Skeletal muscle satellite cell (primary cell): ENCODE results near the gene CCDC195.
"Not testable (repeated sequence)": the region's sequence is repeated elsewhere in the genome, so short reads cannot be mapped to it uniquely, and the experiment has no call there.

ENCODE experiments used
- H3K27me3 ChIP-seq: 2 replicates; pipeline ENCODE4 v1.7.0; 2013; ENCODE audit warnings: low read length; ENCODE audit not compliant: control insufficient read depth, insufficient read depth
- H3K36me3 ChIP-seq: 2 replicates; pipeline ENCODE4 v1.7.0; 2013; ENCODE audit warnings: mild to moderate bottlenecking, control low read depth, low read length; ENCODE audit not compliant: insufficient read depth
- H3K4me1 ChIP-seq: 2 replicates; pipeline ENCODE4 v1.7.0; 2013; ENCODE audit warnings: low read length; ENCODE audit not compliant: control insufficient read depth, insufficient read depth
- H3K4me2 ChIP-seq: 2 replicates; pipeline ENCODE4 v1.7.0; 2013; ENCODE audit warnings: mild to moderate bottlenecking, low read length
- H3K4me3 ChIP-seq: 2 replicates; pipeline ENCODE4 v1.7.0; 2013; ENCODE audit warnings: low read length
- H3K9ac ChIP-seq: 2 replicates; pipeline ENCODE4 v1.7.0; 2013; ENCODE audit warnings: mild to moderate bottlenecking, low read depth, low read length, moderate library complexity
- H3K9me3 ChIP-seq: replicated peaks from 2 replicates; pipeline ENCODE4 v1.7.0; 2013; ENCODE audit warnings: mild to moderate bottlenecking, control low read depth, low read length

Gene CCDC195

GRCh38 chr2:224688997-224689396, 27.2 kb downstream of the CCDC195 start:
- no peaks in the 10 kb centered on the region for H3K4me1 ChIP-seq
- H3K36me3 ChIP-seq, result no peaks in the 10 kb centered on the region
- no peaks in the 10 kb centered on the region for H3K9me3 ChIP-seq
- H3K9ac ChIP-seq, result no peak overlapping the region
- no peak overlapping the region for H3K4me2 ChIP-seq
- H3K4me3 ChIP-seq, result no peak overlapping the region
- no peaks in the 10 kb centered on the region for H3K27me3 ChIP-seq

DNA sequence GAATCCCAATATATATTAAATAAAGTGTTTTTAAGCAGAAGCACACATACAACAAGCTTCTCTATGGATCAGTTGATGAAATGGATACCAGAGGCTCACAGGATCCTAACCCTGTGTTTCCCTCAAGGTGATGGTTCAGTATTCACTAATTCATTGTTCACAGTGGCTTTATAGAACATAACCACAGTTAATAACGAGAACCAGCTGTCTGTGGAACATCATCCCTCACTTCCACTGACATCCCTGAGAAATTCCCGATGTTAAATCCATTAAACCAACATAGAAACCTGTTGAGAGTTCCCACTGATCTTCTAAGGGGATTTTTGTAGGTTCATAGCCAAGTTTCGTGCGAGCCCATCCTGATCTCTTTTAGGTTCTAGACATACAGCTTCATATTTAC, 29.0 kb downstream of the CCDC195 start:
- H3K36me3 ChIP-seq, result no peaks in the 10 kb centered on the region
- H3K4me2 ChIP-seq, result no peak overlapping the region
- H3K4me3 ChIP-seq, result no peak overlapping the region
- H3K4me1 ChIP-seq, result no peaks in the 10 kb centered on the region
- H3K9ac ChIP-seq, result no peak overlapping the region
- no peaks in the 10 kb centered on the region for H3K9me3 ChIP-seq
- no peaks in the 10 kb centered on the region for H3K27me3 ChIP-seq

GRCh38 chr2:224685121-224685520, 31.0 kb downstream of the CCDC195 start:
- H3K36me3 ChIP-seq, result no peaks in the 10 kb centered on the region
- H3K4me3 ChIP-seq, result no peak overlapping the region
- H3K4me1 ChIP-seq, result no peaks in the 10 kb centered on the region
- no peaks in the 10 kb centered on the region for H3K9me3 ChIP-seq
- H3K4me2 ChIP-seq, result no peak overlapping the region
- H3K27me3 ChIP-seq, result no peaks in the 10 kb centered on the region
- no peak overlapping the region for H3K9ac ChIP-seq

DNA sequence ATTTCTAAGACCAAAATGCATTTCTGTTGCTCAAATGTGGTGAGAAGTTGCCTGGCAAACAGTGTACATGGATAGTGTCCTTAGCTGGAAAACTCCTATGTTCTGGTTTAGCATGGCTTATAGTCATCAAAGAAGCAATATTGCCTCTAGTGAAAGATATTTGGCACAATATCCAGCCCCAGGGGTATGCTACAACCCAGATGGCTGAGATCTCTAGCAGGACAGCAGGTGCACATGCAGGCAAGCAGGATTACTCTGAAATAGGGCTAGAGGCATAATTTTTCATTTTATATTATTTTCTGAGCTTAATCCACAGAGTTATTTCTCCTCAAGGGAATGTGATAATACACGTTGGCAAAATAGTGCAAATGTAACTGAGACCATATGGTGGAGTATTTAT, 34.0 kb downstream of the CCDC195 start:
- H3K9ac ChIP-seq, result no peak overlapping the region
- H3K27me3 ChIP-seq, result no peaks in the 10 kb centered on the region
- H3K4me3 ChIP-seq, result no peak overlapping the region
- no peaks in the 10 kb centered on the region for H3K9me3 ChIP-seq
- peaks cover 17% of the 10 kb centered on the region for H3K4me1 ChIP-seq
- H3K36me3 ChIP-seq, result no peaks in the 10 kb centered on the region
- H3K4me2 ChIP-seq, result no peak overlapping the region

DNA sequence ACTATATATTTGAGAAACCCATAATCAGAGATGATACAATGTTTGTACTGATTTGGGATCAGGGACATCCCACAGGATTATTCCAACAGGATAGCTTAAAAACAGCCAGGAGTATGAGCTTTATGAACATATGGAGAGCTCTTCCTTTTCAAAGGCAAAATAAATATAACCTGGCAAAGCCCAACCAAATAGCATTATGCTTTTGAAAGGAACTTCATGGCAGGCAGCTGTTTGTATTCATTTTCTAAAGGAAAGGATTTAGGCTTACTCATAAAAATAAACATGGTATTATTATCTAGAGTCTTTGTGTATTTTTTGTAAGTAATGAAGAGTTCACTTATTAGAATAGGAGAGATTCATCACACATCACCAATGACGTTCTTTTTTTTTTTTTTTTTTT, 44.4 kb downstream of the CCDC195 start:
- Histone ChIP-seq H3K9ac (no peak overlapping the region), H3K4me1 (no peaks in the 10 kb centered on the region), H3K27me3 (no peaks in the 10 kb centered on the region), H3K9me3 (no peaks in the 10 kb centered on the region), H3K36me3 (no peaks in the 10 kb centered on the region), H3K4me3 (no peak overlapping the region), H3K4me2 (no peak overlapping the region)

DNA sequence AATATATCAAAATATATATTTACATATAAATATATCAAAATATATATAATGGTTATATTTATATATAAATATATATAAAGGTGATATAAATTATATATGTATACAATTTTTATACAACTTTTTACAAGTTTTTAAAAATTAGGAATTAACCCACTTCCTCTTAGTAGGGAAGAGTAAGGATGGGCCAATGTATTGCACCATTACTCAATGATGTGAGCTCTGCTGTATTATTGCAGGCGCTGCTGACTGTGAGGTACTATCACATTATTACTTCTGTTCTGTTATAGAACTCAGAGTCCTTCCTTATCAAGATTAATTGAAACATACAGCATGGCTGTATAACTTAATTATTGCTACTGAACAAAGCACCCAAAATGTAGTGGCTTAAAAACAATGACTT, 46.0 kb downstream of the CCDC195 start:
- Histone ChIP-seq H3K27me3 (no peaks in the 10 kb centered on the region), H3K9ac (no peak overlapping the region), H3K9me3 (no peaks in the 10 kb centered on the region), H3K36me3 (no peaks in the 10 kb centered on the region), H3K4me3 (no peak overlapping the region), H3K4me1 (no peaks in the 10 kb centered on the region), H3K4me2 (no peak overlapping the region)

DNA sequence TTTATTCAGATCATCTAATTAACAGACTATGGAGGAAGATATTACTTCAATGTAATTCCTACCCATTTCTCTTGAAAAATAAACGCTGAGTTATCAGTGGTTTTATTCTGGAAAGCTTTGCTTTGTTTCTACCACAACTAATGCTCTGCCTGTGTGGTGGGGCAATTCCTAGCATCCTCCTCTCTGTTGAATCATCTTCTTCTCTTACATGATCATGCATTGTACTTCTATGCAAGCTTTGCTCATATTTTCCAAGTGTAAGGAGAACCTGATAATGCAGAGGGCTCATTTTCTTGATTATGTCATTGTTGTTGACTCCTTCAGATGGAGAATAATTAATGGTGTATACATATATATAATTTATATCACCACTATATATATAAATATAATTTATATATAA, 46.7 kb downstream of the CCDC195 start:
- H3K4me2 ChIP-seq, result no peak overlapping the region
- no peaks in the 10 kb centered on the region for H3K9me3 ChIP-seq
- no peaks in the 10 kb centered on the region for H3K36me3 ChIP-seq
- H3K27me3 ChIP-seq, result no peaks in the 10 kb centered on the region
- H3K4me1 ChIP-seq, result no peaks in the 10 kb centered on the region
- no peak overlapping the region for H3K9ac ChIP-seq
- no peak overlapping the region for H3K4me3 ChIP-seq

DNA sequence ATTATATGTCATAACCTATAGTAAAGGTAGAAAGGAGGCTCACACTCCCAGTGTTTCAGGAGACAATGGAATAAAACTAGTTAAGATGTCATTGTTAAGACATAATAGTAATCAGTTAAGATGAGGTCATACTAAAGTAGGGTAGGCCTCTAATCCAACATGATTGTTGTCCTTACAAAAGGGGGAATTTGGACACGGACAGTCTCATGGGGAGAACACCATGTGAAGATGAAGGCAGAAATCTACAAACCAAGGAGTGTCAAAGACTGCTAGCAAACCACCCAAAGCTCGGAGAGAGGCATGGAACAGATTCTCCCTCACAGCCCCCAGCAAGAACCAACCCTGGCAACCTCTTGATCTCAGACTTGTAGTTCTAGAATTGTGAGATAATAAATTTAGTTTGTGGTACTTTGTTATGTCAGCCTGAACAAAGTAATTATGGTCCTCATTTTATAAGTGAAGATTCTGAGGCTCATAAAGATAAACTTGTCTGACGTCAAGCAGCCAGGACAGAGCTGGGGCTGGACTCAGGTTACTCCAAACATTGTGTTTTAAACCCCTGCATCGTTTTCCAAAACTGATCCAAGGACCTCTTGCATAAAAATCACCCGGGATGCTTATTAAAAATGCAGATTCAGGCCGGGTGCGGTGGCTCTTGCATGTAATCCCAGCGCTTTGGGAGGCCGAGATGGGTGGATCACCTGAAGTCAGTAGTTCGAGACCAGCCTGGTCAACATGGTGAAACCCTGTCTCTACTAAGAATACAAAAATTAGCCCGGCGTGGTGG, 47.8 kb downstream of the CCDC195 start:
- Histone ChIP-seq H3K9ac (no peak overlapping the region), H3K9me3 (no peaks in the 10 kb centered on the region), H3K4me1 (no peaks in the 10 kb centered on the region), H3K4me3 (no peak overlapping the region), H3K4me2 (no peak overlapping the region), H3K36me3 (no peaks in the 10 kb centered on the region), H3K27me3 (no peaks in the 10 kb centered on the region)

- H3K4me1 ChIP-seq, result no peaks in the 10 kb centered on the region
- no peak overlapping the region for H3K9ac ChIP-seq
- H3K27me3 ChIP-seq, result no peaks in the 10 kb centered on the region
- no peaks in the 10 kb centered on the region for H3K9me3 ChIP-seq
- no peak overlapping the region for H3K4me2 ChIP-seq
- H3K4me3 ChIP-seq, result no peak overlapping the region
- no peaks in the 10 kb centered on the region for H3K36me3 ChIP-seq
Measured at GRCh38 chr2:224666951-224667553, 49.1 kb downstream of the CCDC195 start.

GRCh38 chr2:224663322-224663721, 52.8 kb downstream of the CCDC195 start:
- H3K36me3 ChIP-seq, H3K9me3 ChIP-seq, H3K9ac ChIP-seq, H3K27me3 ChIP-seq, H3K4me3 ChIP-seq, H3K4me2 ChIP-seq: not testable (repeated sequence)
- peaks cover 11% of the 10 kb centered on the region for H3K4me1 ChIP-seq

GRCh38 chr2:224661708-224662107, 54.5 kb downstream of the CCDC195 start:
- H3K36me3 ChIP-seq, H3K9me3 ChIP-seq, H3K9ac ChIP-seq, H3K4me3 ChIP-seq, H3K27me3 ChIP-seq, H3K4me2 ChIP-seq: not testable (repeated sequence)
- H3K4me1 ChIP-seq, result peaks cover 11% of the 10 kb centered on the region

DNA sequence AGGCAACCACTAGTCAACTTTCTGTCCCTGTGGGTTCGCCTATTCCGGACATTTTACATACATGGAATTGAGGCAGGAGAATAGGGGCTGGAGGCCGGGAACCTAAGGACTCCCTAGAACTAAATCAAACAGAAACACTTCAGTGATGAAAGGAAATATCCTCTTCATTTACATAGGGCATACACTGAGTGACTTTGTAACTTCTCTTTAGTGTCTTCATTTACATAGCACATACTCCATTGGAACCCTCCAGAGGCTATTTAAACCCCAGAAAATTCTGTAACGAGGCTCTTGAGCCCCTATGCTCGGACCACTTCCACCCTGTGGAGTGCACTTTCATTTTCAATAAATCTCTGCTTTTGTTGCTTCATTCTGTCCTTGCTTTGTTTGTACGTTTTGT, 56.5 kb downstream of the CCDC195 start:
- no peaks in the 10 kb centered on the region for H3K9me3 ChIP-seq
- H3K9ac ChIP-seq, result no peak overlapping the region
- no peak overlapping the region for H3K4me2 ChIP-seq
- H3K4me1 ChIP-seq, result peaks cover 11% of the 10 kb centered on the region
- H3K27me3 ChIP-seq, result no peaks in the 10 kb centered on the region
- H3K4me3 ChIP-seq, result no peak overlapping the region
- H3K36me3 ChIP-seq, result no peaks in the 10 kb centered on the region
